HEK293 (cell line): ENCODE data around the gene DPYSL5.

Experiments
- CTCF ChIA-PET: fragments of 350-600 bp; formaldehyde crosslinking; extraction: SDS; loops from one replicate; lab custom pipeline; 2021; ENCODE audit warnings: antibody characterized with exemption; lab: Yijun Ruan, JAX
- POLR2A ChIA-PET: fragments of 300-600 bp; formaldehyde crosslinking; extraction: SDS; loops from one replicate; lab custom pipeline; 2020; ENCODE audit warnings: antibody characterized with exemption, inconsistent platforms; lab: Yijun Ruan, JAX
- H3K27ac ChIP-seq: fragments of 200-500 bp; sonication (Bioruptor generic); 2 replicates; pipeline ENCODE4 v1.5.1; 2014; ENCODE audit warnings: low read depth, low read length, control low read depth, inconsistent platforms; ENCODE audit errors: extremely low read depth
- H3K36me3 ChIP-seq, 2 experiments: fragments of 200-500 bp in 1 of 2; sonication (Bioruptor generic) in 1 of 2; 1 replicate in 1 of 2; 2 replicates in 1 of 2; pipeline ENCODE4 v1.5.1; 2014 to 2017; ENCODE audit warnings: inconsistent platforms in 2 of 2, low read length in 2 of 2; ENCODE audit not compliant: control insufficient read depth in 2 of 2, insufficient read depth in 1 of 2
- H3K4me1 ChIP-seq: fragments of 200-500 bp; sonication (Bioruptor generic); 2 replicates; pipeline ENCODE4 v1.5.1; 2014; ENCODE audit warnings: mild to moderate bottlenecking, low read length, inconsistent platforms; ENCODE audit not compliant: control insufficient read depth, insufficient read depth
- H3K4me3 ChIP-seq: 2 replicates; pipeline ENCODE4 v1.5.1; 2011; ENCODE audit warnings: low read depth, mild to moderate bottlenecking, control low read depth, low read length, moderate library complexity
- H3K9me3 ChIP-seq: fragments of 200-500 bp; sonication (Bioruptor generic); 2 replicates; pipeline ENCODE4 v1.5.1; 2014; ENCODE audit warnings: low read depth, low read length, inconsistent platforms; ENCODE audit not compliant: control insufficient read depth, insufficient read depth
- KLF10 ChIP-seq: fragments of 450-650 bp; IDR thresholded peaks from 2 replicates; pipeline ENCODE4 v1.5.1; 2018; ENCODE audit warnings: missing biosample characterization, mild to moderate bottlenecking, missing genetic modification characterization
- OSR2 ChIP-seq: fragments of 450-650 bp; formaldehyde crosslinking; IDR thresholded peaks from 2 replicates; pipeline ENCODE4 v1.5.1; 2016; ENCODE audit warnings: missing biosample characterization, missing genetic modification characterization
- ZBTB11 ChIP-seq: fragments of 450-650 bp; formaldehyde crosslinking; conservative IDR thresholded peaks from 2 replicates; pipeline ENCODE4 v1.5.1; 2016; ENCODE audit warnings: low read depth, missing biosample characterization, missing genetic modification characterization
- ZFP37 ChIP-seq: fragments of 450-650 bp; formaldehyde crosslinking; IDR thresholded peaks from 2 replicates; pipeline ENCODE4 v1.5.1; 2016; ENCODE audit warnings: missing biosample characterization, missing genetic modification characterization
- ZNF23 ChIP-seq: fragments of 450-650 bp; formaldehyde crosslinking; IDR thresholded peaks from 2 replicates; pipeline ENCODE4 v1.5.1; 2016; ENCODE audit warnings: missing biosample characterization, missing genetic modification characterization, borderline replicate concordance
- ZNF423 ChIP-seq: fragments of 450-650 bp; formaldehyde crosslinking; IDR thresholded peaks from 2 replicates; pipeline ENCODE4 v1.5.1; 2016; ENCODE audit warnings: missing biosample characterization, missing genetic modification characterization
- ZNF449 ChIP-seq: fragments of 450-650 bp; formaldehyde crosslinking; IDR thresholded peaks from 2 replicates; pipeline ENCODE4 v1.5.1; 2017; ENCODE audit warnings: missing biosample characterization, mild to moderate bottlenecking, missing genetic modification characterization, moderate library complexity
- ZNF473 ChIP-seq: fragments of 450-650 bp; formaldehyde crosslinking; IDR thresholded peaks from 2 replicates; pipeline ENCODE4 v1.5.1; 2017; ENCODE audit warnings: missing biosample characterization, missing genetic modification characterization
- ZNF558 ChIP-seq: fragments of 450-650 bp; formaldehyde crosslinking; IDR thresholded peaks from 2 replicates; pipeline ENCODE4 v1.5.1; 2016; ENCODE audit warnings: missing biosample characterization, missing genetic modification characterization
- ZNF600 ChIP-seq: fragments of 450-650 bp; formaldehyde crosslinking; IDR thresholded peaks from 2 replicates; pipeline ENCODE4 v1.5.1; 2016; ENCODE audit warnings: missing biosample characterization, missing genetic modification characterization
- ZNF629 ChIP-seq: fragments of 450-650 bp; formaldehyde crosslinking; IDR thresholded peaks from 2 replicates; pipeline ENCODE4 v1.5.1; 2017; ENCODE audit warnings: missing biosample characterization, missing genetic modification characterization
- ZXDB ChIP-seq: fragments of 450-650 bp; formaldehyde crosslinking; IDR thresholded peaks from 2 replicates; pipeline ENCODE4 v1.5.1; 2016; ENCODE audit warnings: missing biosample characterization, missing genetic modification characterization
- TF ChIP-seq, protein P1 (sequence below): fragments of 450-650 bp; formaldehyde crosslinking; IDR thresholded peaks from 2 replicates; pipeline ENCODE4 v1.5.1; 2016; ENCODE audit warnings: missing biosample characterization, missing genetic modification characterization, low read depth
- TF ChIP-seq, protein P2 (sequence below): sonication (generic); formaldehyde crosslinking; IDR thresholded peaks from 2 replicates; pipeline ENCODE4 v1.8.1; 2022; ENCODE audit warnings: mild to moderate bottlenecking, moderate library complexity, missing genetic modification reagents
- TF ChIP-seq, protein P3 (sequence below): fragments of 450-650 bp; formaldehyde crosslinking; IDR thresholded peaks from 2 replicates; pipeline ENCODE4 v1.5.1; 2016; ENCODE audit warnings: missing biosample characterization, missing genetic modification characterization

The DPYSL5 gene

GRCh38 chr2:26911911-26912861 lies 64.3 kb downstream of the DPYSL5 start (continued):
- TF ChIP-seq ZBTB11 (tag by site-specific recombination): no peak
- TF ChIP-seq ZNF449 (tag by site-specific recombination): no peak
- no peak for TF ChIP-seq ZNF558 (tag by site-specific recombination)
- TF ChIP-seq ZNF423: no peak
- TF ChIP-seq ZNF23: no peak

DNA sequence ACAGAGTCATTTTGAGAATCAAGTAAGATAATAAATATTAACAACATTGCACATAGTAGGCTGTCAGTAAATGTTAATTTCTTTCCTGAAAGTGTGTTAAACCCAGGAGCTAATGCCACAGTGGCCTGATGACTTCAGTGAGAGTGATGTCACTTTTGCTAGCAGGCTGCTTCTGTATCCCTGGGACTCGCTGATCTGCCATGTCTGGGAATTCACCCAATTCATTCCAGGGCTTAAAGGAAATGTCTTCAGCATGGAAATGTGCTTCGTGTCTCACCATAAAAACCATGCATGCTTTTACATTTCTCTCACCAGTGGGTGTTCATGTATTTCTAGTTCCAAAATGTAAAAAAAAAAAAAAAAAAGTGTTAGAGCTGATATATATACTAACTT lies 65.7 kb downstream of the DPYSL5 start:
- H3K9me3 ChIP-seq: no peaks in the 10 kb centered on the region
- peaks cover 12 to 26% of the 10 kb centered on the region in 2 experiments; a peak in 2 of 3 replicates for H3K36me3 ChIP-seq
- ChIA-PET CTCF (interaction anchor here (3.8 kb wide), 1 partner anchor 9 kb away, joined by 28 read pairs; no protein-coding TSS in a partner anchor), POLR2A (interaction anchor here (0.6 to 2.1 kb wide), 2 partner anchors 67 to 144 kb away, joined by 3 to 5 read pairs; no protein-coding TSS in a partner anchor)
- TF ChIP-seq, protein P1, sequence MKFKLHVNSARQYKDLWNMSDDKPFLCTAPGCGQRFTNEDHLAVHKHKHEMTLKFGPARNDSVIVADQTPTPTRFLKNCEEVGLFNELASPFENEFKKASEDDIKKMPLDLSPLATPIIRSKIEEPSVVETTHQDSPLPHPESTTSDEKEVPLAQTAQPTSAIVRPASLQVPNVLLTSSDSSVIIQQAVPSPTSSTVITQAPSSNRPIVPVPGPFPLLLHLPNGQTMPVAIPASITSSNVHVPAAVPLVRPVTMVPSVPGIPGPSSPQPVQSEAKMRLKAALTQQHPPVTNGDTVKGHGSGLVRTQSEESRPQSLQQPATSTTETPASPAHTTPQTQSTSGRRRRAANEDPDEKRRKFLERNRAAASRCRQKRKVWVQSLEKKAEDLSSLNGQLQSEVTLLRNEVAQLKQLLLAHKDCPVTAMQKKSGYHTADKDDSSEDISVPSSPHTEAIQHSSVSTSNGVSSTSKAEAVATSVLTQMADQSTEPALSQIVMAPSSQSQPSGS (tag by site-specific recombination): 0 out of 2 replicates have a peak, but pooled peaks have one; percentile 32
- TF ChIP-seq, protein P2, sequence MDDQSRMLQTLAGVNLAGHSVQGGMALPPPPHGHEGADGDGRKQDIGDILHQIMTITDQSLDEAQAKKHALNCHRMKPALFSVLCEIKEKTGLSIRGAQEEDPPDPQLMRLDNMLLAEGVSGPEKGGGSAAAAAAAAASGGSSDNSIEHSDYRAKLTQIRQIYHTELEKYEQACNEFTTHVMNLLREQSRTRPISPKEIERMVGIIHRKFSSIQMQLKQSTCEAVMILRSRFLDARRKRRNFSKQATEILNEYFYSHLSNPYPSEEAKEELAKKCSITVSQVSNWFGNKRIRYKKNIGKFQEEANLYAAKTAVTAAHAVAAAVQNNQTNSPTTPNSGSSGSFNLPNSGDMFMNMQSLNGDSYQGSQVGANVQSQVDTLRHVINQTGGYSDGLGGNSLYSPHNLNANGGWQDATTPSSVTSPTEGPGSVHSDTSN (CRISPR knock-in tag): no peak
- TF ChIP-seq KLF10 (tag by site-specific recombination) (no peak), ZNF473 (tag by site-specific recombination) (no peak), ZNF629 (peak; percentile 49; the same call in 1 of the 2 replicates), ZNF23 (no peak), ZNF600 (peak; percentile 39), OSR2 (tag by site-specific recombination) (peak; percentile 37; the same call in 1 of the 2 replicates), ZFP37 (tag by site-specific recombination) (0 out of 2 replicates have a peak, but pooled peaks have one; percentile 49), ZXDB (tag by site-specific recombination) (no peak)
- TF ChIP-seq, protein P3, sequence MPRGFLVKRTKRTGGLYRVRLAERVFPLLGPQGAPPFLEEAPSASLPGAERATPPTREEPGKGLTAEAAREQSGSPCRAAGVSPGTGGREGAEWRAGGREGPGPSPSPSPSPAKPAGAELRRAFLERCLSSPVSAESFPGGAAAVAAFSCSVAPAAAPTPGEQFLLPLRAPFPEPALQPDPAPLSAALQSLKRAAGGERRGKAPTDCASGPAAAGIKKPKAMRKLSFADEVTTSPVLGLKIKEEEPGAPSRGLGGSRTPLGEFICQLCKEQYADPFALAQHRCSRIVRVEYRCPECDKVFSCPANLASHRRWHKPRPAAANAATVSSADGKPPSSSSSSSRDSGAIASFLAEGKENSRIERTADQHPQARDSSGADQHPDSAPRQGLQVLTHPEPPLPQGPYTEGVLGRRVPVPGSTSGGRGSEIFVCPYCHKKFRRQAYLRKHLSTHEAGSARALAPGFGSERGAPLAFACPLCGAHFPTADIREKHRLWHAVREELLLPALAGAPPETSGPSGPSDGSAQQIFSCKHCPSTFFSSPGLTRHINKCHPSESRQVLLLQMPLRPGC (tag by site-specific recombination): no peak
- no peak overlapping the region for H3K27ac ChIP-seq
- H3K4me3 ChIP-seq: no peak overlapping the region
- no peaks in the 10 kb centered on the region for H3K4me1 ChIP-seq
